ENCODE results near the gene RELB.

RELB gene

DNA sequence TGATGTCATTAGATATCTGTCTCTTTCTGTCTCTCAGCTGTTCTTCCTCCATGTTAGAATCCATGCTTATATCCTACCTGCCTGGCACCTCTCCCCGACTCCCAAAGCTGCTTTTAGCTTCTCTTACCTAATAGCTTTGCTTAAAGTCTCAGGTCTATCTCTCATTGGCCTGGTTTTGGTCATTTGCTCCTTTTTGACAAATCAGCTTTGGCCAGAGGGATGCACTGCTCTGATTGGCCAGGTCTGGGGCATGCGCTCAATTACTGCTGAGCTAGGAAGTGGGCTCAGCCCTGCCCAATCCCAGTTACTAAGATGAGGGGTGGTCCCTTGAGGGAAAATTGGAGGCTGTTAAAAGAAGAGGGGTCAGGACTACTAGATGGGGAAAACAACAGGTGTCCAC lies 26.1 kb downstream of the RELB start:
- DNase-seq: no peak

DNA sequence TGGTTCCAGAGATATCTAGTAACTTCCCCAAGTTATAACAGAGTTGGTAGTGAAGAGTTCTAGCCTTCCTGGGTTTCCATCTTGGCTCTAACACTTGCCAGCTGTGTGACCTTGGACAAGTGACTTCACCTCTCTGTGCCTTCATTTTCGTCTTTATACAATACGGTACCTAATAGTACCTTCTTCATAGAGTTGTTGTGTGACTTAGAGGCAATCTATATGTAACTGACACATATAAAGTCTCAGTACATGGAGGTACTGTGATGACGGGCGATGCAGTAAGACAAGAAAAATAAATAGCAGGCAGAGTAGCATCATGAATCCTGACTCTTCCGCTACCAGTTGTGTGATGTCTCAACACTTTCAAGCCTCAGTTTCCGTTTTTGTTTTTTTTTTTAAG lies 29.6 kb downstream of the RELB start:
- no peak for DNase-seq

GRCh38 chr19:45032421-45032820 lies 31.2 kb downstream of the RELB start:
- DNase-seq: no peak

DNA sequence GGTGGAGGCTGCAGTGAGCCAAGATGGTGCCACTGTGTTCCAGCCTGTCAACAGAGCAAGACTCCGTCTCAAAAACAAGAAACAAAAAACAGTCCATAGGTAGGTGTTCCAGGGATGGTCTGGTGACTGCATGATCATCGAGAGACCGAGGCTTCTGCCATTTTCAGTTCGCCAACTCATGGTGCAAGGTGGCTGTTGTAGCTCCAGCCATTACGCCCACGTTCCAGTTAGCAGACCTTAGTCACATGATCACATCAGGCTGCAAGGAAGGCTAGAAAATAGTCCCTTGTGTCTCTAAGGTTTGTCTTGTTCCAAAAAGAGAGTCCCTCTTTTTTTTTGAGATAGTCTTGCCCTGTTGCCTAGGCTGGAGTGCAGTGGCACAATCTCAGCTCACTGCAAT lies 34.5 kb downstream of the RELB start:
- no peak for DNase-seq

- DNase-seq: no peak
Observed at GRCh38 chr19:45037393-45038169, 36.3 kb downstream of the RELB start.

GRCh38 chr19:45038931-45039893 lies 37.9 kb downstream of the RELB start, which contains the start of gene CLASRP:
Gene CLASRP (plus strand): TSS chr19:45039045. CDS start chr19:45040213, 1,168 bp downstream.
- peak; percentile 70 for DNase-seq

GRCh38 chr19:45040059-45040771 lies 39.0 kb downstream of the RELB start:
- DNase-seq: no peak

GRCh38 chr19:45041125-45041524 lies 39.9 kb downstream of the RELB start:
- no peak for DNase-seq

- peak; percentile 22 for DNase-seq
Observed at GRCh38 chr19:45045671-45046353, 44.5 kb downstream of the RELB start.

GRCh38 chr19:45046355-45046754 lies 45.1 kb downstream of the RELB start:
- no peak for DNase-seq

- no peak for DNase-seq
Observed at GRCh38 chr19:45047188-45047797, 46.0 kb downstream of the RELB start.

DNA sequence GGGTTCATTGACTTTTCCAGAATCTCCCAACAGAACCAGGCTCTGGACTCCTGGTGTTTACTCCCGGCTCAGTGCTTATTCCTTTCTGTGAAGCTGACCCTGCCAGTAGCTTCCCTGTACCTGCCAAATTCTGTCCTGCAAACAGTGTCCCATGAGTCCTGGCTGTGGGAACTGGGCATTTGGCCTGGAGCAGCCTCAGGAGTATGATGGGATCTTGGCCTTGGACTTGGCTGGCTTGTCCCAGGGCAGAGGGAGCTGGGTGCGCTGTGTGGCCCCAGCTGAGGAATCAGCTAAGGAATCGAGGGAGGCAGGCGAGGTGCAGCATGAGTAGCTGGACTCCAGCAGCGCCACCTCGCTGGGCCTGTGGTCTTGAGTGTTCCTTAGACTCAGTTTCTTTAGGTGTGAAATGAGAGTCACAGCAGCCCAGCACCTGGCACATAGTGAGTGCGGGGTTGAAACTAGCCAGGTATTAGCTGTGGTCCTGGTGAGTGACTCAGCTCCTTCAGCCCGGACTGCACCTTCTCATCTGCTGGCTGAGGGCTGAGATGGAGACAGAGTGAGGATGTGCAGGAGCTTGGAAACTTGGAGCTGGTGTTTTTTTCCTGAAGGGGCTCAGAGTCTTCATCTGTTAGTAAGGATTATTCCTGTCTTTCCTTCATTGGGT lies 47.9 kb downstream of the RELB start:
- no peak for DNase-seq

DNA sequence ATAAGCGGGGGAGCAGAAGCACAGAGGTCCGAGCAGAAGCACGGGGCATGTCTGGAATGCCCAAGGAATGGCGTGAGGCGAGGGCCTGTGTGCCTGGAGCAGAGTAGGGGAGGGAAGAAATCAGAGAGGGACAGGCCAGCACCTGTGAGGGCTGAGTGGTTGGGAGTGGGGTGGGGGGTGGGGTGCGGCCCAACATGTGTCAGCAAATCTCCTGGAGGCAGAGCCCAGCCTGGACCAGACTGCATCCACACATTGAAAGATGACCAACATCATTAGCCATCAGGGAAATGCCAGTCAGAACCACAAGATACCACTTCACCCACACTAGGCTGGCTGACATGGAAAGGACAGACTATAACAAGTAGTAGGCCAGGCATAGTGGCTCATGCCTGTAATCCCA lies 48.8 kb downstream of the RELB start:
- DNase-seq: no peak

GRCh38 chr19:45051929-45052579 lies 50.8 kb downstream of the RELB start:
- no peak for DNase-seq

DNA sequence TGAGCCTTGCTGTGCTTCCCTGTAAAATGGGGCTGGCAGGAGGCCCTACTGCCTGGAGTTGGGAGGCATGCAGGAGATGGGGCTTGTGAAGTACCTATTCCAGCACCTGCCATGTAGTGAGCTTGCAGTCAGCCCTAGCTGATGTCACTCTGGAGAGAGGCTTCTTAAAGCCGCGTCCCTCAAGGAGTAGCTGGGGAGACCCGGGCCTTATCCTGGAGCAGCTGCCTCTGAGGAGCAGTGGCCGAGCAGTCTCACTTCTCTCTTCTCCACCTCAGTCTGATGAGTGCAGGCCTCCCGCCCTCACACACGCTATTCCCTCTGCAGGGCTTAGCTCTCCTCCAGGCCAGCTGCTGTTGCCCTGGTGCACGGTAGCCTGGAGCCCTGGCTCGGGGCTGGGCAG lies 55.6 kb downstream of the RELB start:
- no peak for DNase-seq

DNA sequence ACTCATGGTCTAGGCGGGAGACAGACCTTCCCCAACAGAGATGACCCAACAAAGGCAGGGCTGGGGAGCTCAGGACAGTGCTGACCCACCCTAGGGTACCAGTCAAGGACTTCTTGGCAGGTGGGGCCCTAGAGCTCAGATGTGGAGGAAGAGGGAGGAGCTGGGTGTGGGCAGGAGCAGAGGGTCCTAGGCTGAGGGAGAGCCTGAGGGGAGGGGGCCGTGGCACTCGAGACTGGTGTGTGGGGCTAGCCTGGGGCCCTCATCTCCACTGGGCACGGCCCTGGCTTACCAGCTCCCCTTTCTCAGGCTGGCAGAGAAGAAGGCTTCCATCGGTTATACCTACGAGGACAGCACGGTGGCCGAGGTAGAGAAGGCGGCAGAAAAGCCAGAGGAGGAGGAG lies 56.2 kb downstream of the RELB start:
- DNase-seq: no peak

DNA sequence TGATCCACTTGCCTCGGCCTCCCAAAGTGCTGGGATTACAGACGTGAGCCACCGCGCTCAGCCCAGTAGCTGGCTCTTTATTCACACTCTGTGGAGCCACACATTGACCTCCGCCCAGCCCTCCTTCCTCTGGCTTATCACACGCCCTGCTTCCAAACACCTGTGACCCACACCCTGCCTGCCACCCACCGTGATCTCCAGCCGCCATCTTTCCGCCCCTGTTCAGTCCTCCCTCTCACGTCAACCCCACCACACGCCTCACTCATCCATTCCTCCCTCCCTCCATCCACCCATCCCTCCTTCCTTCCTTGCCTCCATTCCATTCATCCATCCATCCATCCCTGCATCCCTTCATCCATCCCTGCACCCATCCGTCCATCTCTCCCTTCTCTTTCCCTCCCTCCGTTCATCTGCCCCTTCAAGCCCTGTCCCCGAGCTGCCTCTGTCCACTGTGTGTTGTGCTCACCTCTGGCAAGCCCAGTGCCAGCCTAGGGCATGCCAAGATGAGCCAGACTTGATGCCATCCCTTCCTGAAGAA lies 57.4 kb downstream of the RELB start:
- DNase-seq: no peak

DNA sequence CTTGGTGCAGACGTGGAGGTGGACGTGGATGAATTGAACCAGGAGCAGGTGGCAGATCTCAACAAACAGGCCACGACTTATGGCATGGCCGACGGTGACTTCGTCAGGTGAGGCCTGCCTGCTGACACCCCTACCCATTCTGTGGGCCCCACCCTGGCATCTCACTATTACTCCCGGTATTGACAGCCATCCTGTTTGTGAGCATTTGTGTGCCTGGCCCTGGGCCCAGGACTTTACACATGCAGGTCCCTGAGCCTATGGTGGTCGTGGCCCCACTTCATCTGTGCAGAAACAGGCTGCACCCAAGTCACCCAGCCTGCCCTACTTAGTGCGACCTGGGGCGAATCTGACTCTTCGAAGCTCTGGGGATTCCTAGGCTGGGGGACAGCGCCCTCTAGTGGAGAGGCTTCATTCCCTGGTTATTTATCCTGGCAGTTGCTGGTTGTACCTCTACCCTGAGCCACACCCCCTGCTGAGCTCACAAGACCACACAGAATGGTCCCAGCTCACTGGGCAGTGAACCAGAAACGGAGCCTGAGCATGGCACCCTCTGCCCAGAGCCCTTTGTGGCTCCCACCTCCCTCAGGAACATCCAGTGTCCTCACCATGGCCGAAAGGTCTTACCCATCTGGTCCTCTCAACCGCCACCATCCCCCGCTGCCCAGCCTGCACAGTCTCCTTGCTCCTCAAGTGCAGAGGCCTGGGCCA lies 58.1 kb downstream of the RELB start:
- DNase-seq: peak; percentile 38

- no peak for DNase-seq
Observed at GRCh38 chr19:45061965-45062364, 60.7 kb downstream of the RELB start.
